H54 (cell line): ENCODE measurements around the gene CDK6.
A peak's percentile ranks its signal among the peaks of the same experiment; 100 is the strongest.

Source experiments
- DNase-seq: peaks from one replicate; pipeline ENCODE4 v3.0.0; 2011; ENCODE audit warnings: low spot score, mixed read lengths; ENCODE audit not compliant: insufficient read length
- FAIRE-seq: peaks from 3 replicates; lab custom pipeline; 2011; peaks lifted over from hg19 to GRCh38; lab: Jason Lieb, UNC
- POLR2A ChIP-seq: IDR thresholded peaks from 2 replicates; pipeline ENCODE4 v1.6.1; 2011; ENCODE audit warnings: low read depth, mild to moderate bottlenecking, low read length

The CDK6 gene

GRCh38 chr7:92645114-92646061, 191.0 kb downstream of the CDK6 start:
- no peak for TF ChIP-seq POLR2A
- DNase-seq (no peak), FAIRE-seq (peak; percentile 62)

- no peak for DNase-seq
- no peak for FAIRE-seq
- no peak for TF ChIP-seq POLR2A
These were observed 191.8 kb downstream of the CDK6 start for GRCh38 chr7:92644406-92645113.

GRCh38 chr7:92643821-92644220, 192.6 kb downstream of the CDK6 start:
- FAIRE-seq: no peak
- DNase-seq: no peak
- TF ChIP-seq POLR2A: no peak

GRCh38 chr7:92641921-92642511, 194.4 kb downstream of the CDK6 start:
- DNase-seq (no peak), FAIRE-seq (peak; percentile 85)
- TF ChIP-seq POLR2A: no peak

- FAIRE-seq: no peak
- no peak for DNase-seq
- no peak for TF ChIP-seq POLR2A
These were observed 196.4 kb downstream of the CDK6 start for GRCh38 chr7:92639966-92640365.

GRCh38 chr7:92639213-92639896, 197.0 kb downstream of the CDK6 start:
- peak; percentile 38 for FAIRE-seq
- no peak for TF ChIP-seq POLR2A
- no peak for DNase-seq

GRCh38 chr7:92636018-92636560, 200.3 kb downstream of the CDK6 start:
- DNase-seq (no peak), FAIRE-seq (no peak)
- TF ChIP-seq POLR2A: no peak

- no peak for FAIRE-seq
- TF ChIP-seq POLR2A: no peak
- no peak for DNase-seq
These were observed 200.8 kb downstream of the CDK6 start for GRCh38 chr7:92635538-92635937.

- TF ChIP-seq POLR2A: no peak
- DNase-seq (no peak), FAIRE-seq (peak; percentile 95)
These were observed 201.4 kb downstream of the CDK6 start for GRCh38 chr7:92634924-92635519.

- DNase-seq (no peak), FAIRE-seq (no peak)
- no peak for TF ChIP-seq POLR2A
These were observed 202.2 kb downstream of the CDK6 start for GRCh38 chr7:92634205-92634604.

- DNase-seq (no peak), FAIRE-seq (peak; percentile 96)
- no peak for TF ChIP-seq POLR2A
These were observed 203.0 kb downstream of the CDK6 start for GRCh38 chr7:92633211-92633906.

GRCh38 chr7:92632791-92633190, 203.6 kb downstream of the CDK6 start:
- no peak for TF ChIP-seq POLR2A
- FAIRE-seq: no peak
- DNase-seq: no peak

- no peak for FAIRE-seq
These were observed 204.4 kb downstream of the CDK6 start for GRCh38 chr7:92631850-92632487.

More at GRCh38 chr7:92631850-92632487, 204.4 kb downstream of the CDK6 start:
- no peak for DNase-seq
- TF ChIP-seq POLR2A: no peak
